GM19023 (cell line): ENCODE results near the gene PTPRN2.
"Not testable (repeated sequence)": the region's sequence is repeated elsewhere in the genome, so short reads cannot be mapped to it uniquely, and the experiment has no call there.

Experiments used
- ATAC-seq: cut with Tn5 transposase; IDR thresholded peaks from one replicate; pipeline ENCODE4 v1.9.1; 2021; ENCODE audit warnings: mild to moderate bottlenecking, moderate library complexity; ENCODE audit not compliant: unreplicated experiment

Gene PTPRN2

GRCh38 chr7:158447151-158447505 is 140.5 kb downstream of the PTPRN2 start:
- ATAC-seq = no peak

- no peak for ATAC-seq
Observed at GRCh38 chr7:158446706-158447105, 140.9 kb downstream of the PTPRN2 start.

- ATAC-seq = no peak
Observed at GRCh38 chr7:158446281-158446680, 141.3 kb downstream of the PTPRN2 start.

GRCh38 chr7:158445421-158446175 is 142.0 kb downstream of the PTPRN2 start:
- no peak for ATAC-seq

GRCh38 chr7:158444501-158445420 is 142.9 kb downstream of the PTPRN2 start:
- ATAC-seq = no peak

GRCh38 chr7:158443688-158444483 is 143.7 kb downstream of the PTPRN2 start:
- ATAC-seq = no peak

- ATAC-seq = no peak
Observed at GRCh38 chr7:158443014-158443687, 144.5 kb downstream of the PTPRN2 start.

GRCh38 chr7:158442260-158442659 is 145.4 kb downstream of the PTPRN2 start:
- ATAC-seq = no peak

- no peak for ATAC-seq
Observed at GRCh38 chr7:158439035-158439434, 148.6 kb downstream of the PTPRN2 start.

GRCh38 chr7:158432369-158433341 is 155.0 kb downstream of the PTPRN2 start:
- ATAC-seq = no peak

GRCh38 chr7:158431941-158432347 is 155.7 kb downstream of the PTPRN2 start:
- no peak for ATAC-seq

GRCh38 chr7:158431055-158431940 is 156.3 kb downstream of the PTPRN2 start:
- ATAC-seq = no peak

GRCh38 chr7:158430308-158431034 is 157.2 kb downstream of the PTPRN2 start:
- ATAC-seq = no peak

GRCh38 chr7:158428837-158429753 is 158.5 kb downstream of the PTPRN2 start:
- no peak for ATAC-seq

GRCh38 chr7:158428131-158428836 is 159.3 kb downstream of the PTPRN2 start:
- ATAC-seq = no peak

- not testable (repeated sequence) for ATAC-seq
Observed at GRCh38 chr7:158425676-158426075, 161.9 kb downstream of the PTPRN2 start.
